ENCODE measurements around the gene VCL. TPM values are rescaled to one million over a fixed set of nuclear protein-coding genes. Genes with fewer than 3 reads are reported as not detected.
A peak's percentile ranks its signal among the peaks of the same experiment; 100 is the strongest.

Gene VCL
- total RNA-seq, 1 experiment from 2014 or later = 92.2 TPM

DNA sequence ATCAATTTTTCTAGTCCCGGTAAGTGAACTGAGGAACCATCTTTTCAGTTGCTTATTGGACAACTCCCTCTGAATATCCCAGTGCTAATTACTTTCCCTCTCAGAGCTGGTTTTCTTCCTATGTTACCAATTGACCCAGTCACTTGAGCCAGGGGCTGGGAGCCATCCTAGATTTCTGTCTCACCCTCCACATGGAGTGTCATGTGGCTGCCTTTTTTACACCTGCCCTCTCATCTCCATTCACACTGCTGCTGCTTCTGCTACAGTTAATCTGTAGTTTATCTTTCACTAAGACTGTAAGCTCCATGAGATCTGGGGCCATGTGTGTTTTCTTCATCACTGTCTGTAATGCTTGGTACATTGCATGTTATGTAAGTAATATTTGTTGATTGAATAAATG, 35.8 kb downstream of the VCL start:
- Histone ChIP-seq H3K9me3 (no peaks in the 10 kb centered on the region), H3K4me1 (peaks cover 19% of the 10 kb centered on the region; the same call in 1 of the 2 replicates), H3K27me3 (replicated peaks; ENCODE audit: control insufficient read depth, insufficient read depth, low read length) (no peaks in the 10 kb centered on the region), H3K4me3 (ENCODE audit: low read depth, low read length) (no peak overlapping the region), H3K36me3 (ENCODE audit: control insufficient read depth, insufficient read depth, low read length) (no peaks in the 10 kb centered on the region; the same call in 1 of the 2 replicates)
- no peak for DNase-seq
- Mint-ChIP-seq H3K27ac (ENCODE audit: unreplicated experiment) (peak overlapping the region; percentile 31), H3K9me3 (ENCODE audit: unreplicated experiment) (no peaks in the 10 kb centered on the region), H3K4me1 (ENCODE audit: low read depth, unreplicated experiment) (peaks cover 32% of the 10 kb centered on the region), H3K36me3 (ENCODE audit: insufficient read depth, unreplicated experiment) (peaks cover 23% of the 10 kb centered on the region), H3K4me3 (ENCODE audit: unreplicated experiment) (no peak overlapping the region), H3K27me3 (ENCODE audit: insufficient read depth, unreplicated experiment) (no peaks in the 10 kb centered on the region)
- CTCF ChIA-PET = interaction anchor here (0.5 to 0.8 kb wide), 2 partner anchors 10 to 25 kb away, joined by 3 to 4 read pairs; no protein-coding TSS in a partner anchor
- TF ChIP-seq, protein P1, sequence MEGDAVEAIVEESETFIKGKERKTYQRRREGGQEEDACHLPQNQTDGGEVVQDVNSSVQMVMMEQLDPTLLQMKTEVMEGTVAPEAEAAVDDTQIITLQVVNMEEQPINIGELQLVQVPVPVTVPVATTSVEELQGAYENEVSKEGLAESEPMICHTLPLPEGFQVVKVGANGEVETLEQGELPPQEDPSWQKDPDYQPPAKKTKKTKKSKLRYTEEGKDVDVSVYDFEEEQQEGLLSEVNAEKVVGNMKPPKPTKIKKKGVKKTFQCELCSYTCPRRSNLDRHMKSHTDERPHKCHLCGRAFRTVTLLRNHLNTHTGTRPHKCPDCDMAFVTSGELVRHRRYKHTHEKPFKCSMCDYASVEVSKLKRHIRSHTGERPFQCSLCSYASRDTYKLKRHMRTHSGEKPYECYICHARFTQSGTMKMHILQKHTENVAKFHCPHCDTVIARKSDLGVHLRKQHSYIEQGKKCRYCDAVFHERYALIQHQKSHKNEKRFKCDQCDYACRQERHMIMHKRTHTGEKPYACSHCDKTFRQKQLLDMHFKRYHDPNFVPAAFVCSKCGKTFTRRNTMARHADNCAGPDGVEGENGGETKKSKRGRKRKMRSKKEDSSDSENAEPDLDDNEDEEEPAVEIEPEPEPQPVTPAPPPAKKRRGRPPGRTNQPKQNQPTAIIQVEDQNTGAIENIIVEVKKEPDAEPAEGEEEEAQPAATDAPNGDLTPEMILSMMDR (IDR thresholded peaks at IDR 0.05; ENCODE audit: insufficient read depth in 1 of 2, low read depth in 1 of 2, low read length in 1 of 2, severe bottlenecking in 1 of 2, unreplicated experiment in 1 of 2) = no peak
- intact Hi-C loops (cut with micrococcal nuclease; ENCODE audit: unreplicated experiment) = no loop called here
- POLR2A ChIA-PET = interaction anchor here (0.6 to 1.0 kb wide), 2 partner anchors 36 to 124 kb away, joined by 3 read pairs; partner anchors contain the start of gene VCL
- no TSS peak for BruUV-seq (replicated peaks)

GRCh38 chr10:74034301-74034700, 36.4 kb downstream of the VCL start:
- CTCF ChIA-PET = interaction anchor here (0.5 kb wide), 1 partner anchor 10 kb away, joined by 3 read pairs; no protein-coding TSS in a partner anchor
- Mint-ChIP-seq H3K27ac (ENCODE audit: unreplicated experiment) (no peak overlapping the region), H3K4me1 (ENCODE audit: low read depth, unreplicated experiment) (peaks cover 32% of the 10 kb centered on the region), H3K27me3 (ENCODE audit: insufficient read depth, unreplicated experiment) (no peaks in the 10 kb centered on the region), H3K36me3 (ENCODE audit: insufficient read depth, unreplicated experiment) (peaks cover 23% of the 10 kb centered on the region), H3K4me3 (ENCODE audit: unreplicated experiment) (no peak overlapping the region), H3K9me3 (ENCODE audit: unreplicated experiment) (no peaks in the 10 kb centered on the region)
- intact Hi-C loops (cut with micrococcal nuclease; ENCODE audit: unreplicated experiment) = no loop called here
- BruUV-seq (replicated peaks) = no TSS peak
- H3K36me3 ChIP-seq (ENCODE audit: control insufficient read depth, insufficient read depth, low read length) = no peaks in the 10 kb centered on the region; the same call in 1 of the 2 replicates
- peaks cover 19% of the 10 kb centered on the region; the same call in 1 of the 2 replicates for H3K4me1 ChIP-seq
- H3K4me3 ChIP-seq (ENCODE audit: low read depth, low read length) = no peak overlapping the region
- no peaks in the 10 kb centered on the region for H3K27me3 ChIP-seq (replicated peaks; ENCODE audit: control insufficient read depth, insufficient read depth, low read length)
- no peaks in the 10 kb centered on the region for H3K9me3 ChIP-seq
- TF ChIP-seq, protein P1 (IDR thresholded peaks at IDR 0.05; ENCODE audit: insufficient read depth in 1 of 2, low read depth in 1 of 2, low read length in 1 of 2, severe bottlenecking in 1 of 2, unreplicated experiment in 1 of 2) = no peak
- POLR2A ChIA-PET = interaction anchor here (1.0 kb wide), 1 partner anchor 36 kb away, joined by 3 read pairs; the partner anchor contains the start of gene VCL
- DNase-seq = no peak

- peaks cover 18% of the 10 kb centered on the region; the same call in 1 of the 2 replicates for H3K4me1 ChIP-seq
- no peak overlapping the region for H3K4me3 Mint-ChIP-seq (ENCODE audit: unreplicated experiment)
- H3K27me3 Mint-ChIP-seq (ENCODE audit: insufficient read depth, unreplicated experiment) = no peaks in the 10 kb centered on the region
- peaks cover 23% of the 10 kb centered on the region for H3K36me3 Mint-ChIP-seq (ENCODE audit: insufficient read depth, unreplicated experiment)
- H3K27ac Mint-ChIP-seq (ENCODE audit: unreplicated experiment) = no peak overlapping the region
- peaks cover 32% of the 10 kb centered on the region for H3K4me1 Mint-ChIP-seq (ENCODE audit: low read depth, unreplicated experiment)
- no peaks in the 10 kb centered on the region for H3K9me3 Mint-ChIP-seq (ENCODE audit: unreplicated experiment)
- no peak overlapping the region for H3K4me3 ChIP-seq (ENCODE audit: low read depth, low read length)
- H3K9me3 ChIP-seq = no peaks in the 10 kb centered on the region
- CTCF ChIA-PET = interaction anchor here (0.7 to 1.0 kb wide), 3 partner anchors 23 to 135 kb away, joined by 3 read pairs; no protein-coding TSS in a partner anchor
- H3K36me3 ChIP-seq (ENCODE audit: control insufficient read depth, insufficient read depth, low read length) = no peaks in the 10 kb centered on the region; the same call in 1 of the 2 replicates
- no peak for DNase-seq
- POLR2A ChIA-PET = no interaction called here
- BruUV-seq (replicated peaks) = no TSS peak
- TF ChIP-seq, protein P1 (IDR thresholded peaks at IDR 0.05; ENCODE audit: insufficient read depth in 1 of 2, low read depth in 1 of 2, low read length in 1 of 2, severe bottlenecking in 1 of 2, unreplicated experiment in 1 of 2) = peak in 1 of 2 experiments; percentile 20
- H3K27me3 ChIP-seq (replicated peaks; ENCODE audit: control insufficient read depth, insufficient read depth, low read length) = no peaks in the 10 kb centered on the region
- intact Hi-C loops (cut with micrococcal nuclease; ENCODE audit: unreplicated experiment) = no loop called here
These were observed 37.4 kb downstream of the VCL start for GRCh38 chr10:74035303-74035702.
